H1 (cell line): ENCODE data around the gene TRIM38. TPM values are rescaled to one million over a fixed set of nuclear protein-coding genes. Genes with fewer than 3 reads are reported as not detected.

Experiments
- CTCF ChIA-PET: fragments of 300-600 bp; sonication (Branson Sonifier 250); formaldehyde crosslinking; loops from one replicate; lab custom pipeline; 2021; ENCODE audit not compliant: partially characterized antibody; lab: Charles Lee
- POLR2A ChIA-PET: fragments of 300-600 bp; sonication (Branson Sonifier 250); formaldehyde crosslinking; loops from one replicate; lab custom pipeline; 2021; ENCODE audit warnings: inconsistent platforms; ENCODE audit not compliant: partially characterized antibody; lab: Charles Lee
- DNase-seq, 2 experiments: peaks; one replicate each; pipeline versions ENCODE4 v3.0.0 to v3.0.0-alpha.2; 2010 to 2022; ENCODE audit warnings: low spot score in 2 of 2, low read depth in 1 of 2, mixed read lengths in 1 of 2
- FAIRE-seq: peaks from 2 replicates; lab custom pipeline; 2011; peaks lifted over from hg19 to GRCh38; lab: Jason Lieb, UNC
- H2AFZ ChIP-seq: 2 replicates; pipeline ENCODE4 v1.8.1; 2012; ENCODE audit warnings: low read length, inconsistent platforms
- H2AK5ac ChIP-seq: 2 replicates; pipeline ENCODE4 v1.6.1; 2013; ENCODE audit warnings: low read depth, low read length
- H2BK120ac ChIP-seq: replicated peaks from 2 replicates; pipeline ENCODE3; 2013; ENCODE audit warnings: low read depth, low read length, inconsistent platforms
- H2BK12ac ChIP-seq: 2 replicates; pipeline ENCODE4 v1.6.1; 2013; ENCODE audit warnings: low read depth, low read length
- H2BK15ac ChIP-seq: 2 replicates; pipeline ENCODE4 v1.6.1; 2013; ENCODE audit warnings: low read length
- H2BK20ac ChIP-seq: 2 replicates; pipeline ENCODE4 v1.6.1; 2013; ENCODE audit warnings: low read length
- H2BK5ac ChIP-seq: 2 replicates; pipeline ENCODE4 v1.6.1; 2013; ENCODE audit warnings: low read depth, low read length
- H3K14ac ChIP-seq: 2 replicates; pipeline ENCODE4 v1.6.1; 2013; ENCODE audit warnings: inconsistent platforms; ENCODE audit not compliant: insufficient read length
- H3K18ac ChIP-seq: 2 replicates; pipeline ENCODE4 v1.6.1; 2013; ENCODE audit warnings: low read length; ENCODE audit errors: extremely low read depth
- H3K23ac ChIP-seq: 2 replicates; pipeline ENCODE4 v1.6.1; 2013; ENCODE audit warnings: inconsistent platforms; ENCODE audit not compliant: insufficient read length
- H3K23me2 ChIP-seq: 2 replicates; pipeline ENCODE4 v1.6.1; 2013; ENCODE audit warnings: low read depth, low read length
- H3K27ac ChIP-seq: 2 replicates; pipeline ENCODE4 v1.6.1; 2011; ENCODE audit warnings: low read depth, low read length, inconsistent platforms
- H3K27me3 ChIP-seq, 4 experiments: replicated peaks in 1 of 4; 1 replicate in 1 of 4; 2 replicates in 3 of 4; pipeline versions ENCODE4 v1.6.1 to v1.8.1; 2011 to 2013; ENCODE audit warnings: low read length in 3 of 4, mild to moderate bottlenecking in 3 of 4, inconsistent platforms in 2 of 4, mixed read lengths in 2 of 4, moderate library complexity in 1 of 4; ENCODE audit not compliant: control insufficient read depth in 3 of 4, insufficient read depth in 3 of 4; ENCODE audit errors: extremely low read depth in 1 of 4
- H3K36me3 ChIP-seq, 4 experiments: 2 replicates each; pipeline versions ENCODE4 v1.6.1 to v1.8.1; 2011 to 2013; ENCODE audit warnings: mild to moderate bottlenecking in 4 of 4, low read length in 3 of 4, moderate library complexity in 2 of 4, control low read depth in 1 of 4, inconsistent platforms in 1 of 4; ENCODE audit not compliant: insufficient read depth in 4 of 4, control insufficient read depth in 2 of 4
- H3K4ac ChIP-seq: replicated peaks from 2 replicates; pipeline ENCODE3; 2013; ENCODE audit warnings: low read length, low read depth, mixed read lengths, inconsistent platforms; ENCODE audit not compliant: insufficient read length
- H3K4me1 ChIP-seq, 4 experiments: replicated peaks in 1 of 4; 1 replicate in 1 of 4; 2 replicates in 3 of 4; pipeline versions ENCODE4 v1.6.1 to v1.8.1; 2011 to 2013; ENCODE audit warnings: low read length in 3 of 4, inconsistent platforms in 2 of 4, mixed read lengths in 1 of 4; ENCODE audit not compliant: insufficient read depth in 4 of 4, control insufficient read depth in 3 of 4
- H3K4me2 ChIP-seq, 2 experiments: 2 replicates each; pipeline versions ENCODE4 v1.6.1 to v1.8.1; 2011 to 2013; ENCODE audit warnings: low read depth in 2 of 2, low read length in 2 of 2, control low read depth in 1 of 2, inconsistent platforms in 1 of 2, mild to moderate bottlenecking in 1 of 2; ENCODE audit not compliant: insufficient read depth in 1 of 2
- H3K4me3 ChIP-seq, 4 experiments: fragments of 200-600, 300-600 bp in 1 of 4; sonication (generic), shearing (Covaris generic), sonication (Bioruptor Twin) in 1 of 4; 2 replicates each; pipeline versions ENCODE4 v1.5.1 to v1.8.1; 2011 to 2016; ENCODE audit warnings: low read length in 4 of 4, low read depth in 3 of 4, control low read depth in 2 of 4, inconsistent platforms in 2 of 4, mild to moderate bottlenecking in 2 of 4, mixed read lengths in 1 of 4, moderate library complexity in 1 of 4; ENCODE audit not compliant: insufficient read depth in 2 of 4; ENCODE audit errors: extremely low read depth in 1 of 4
- H3K56ac ChIP-seq: replicated peaks from 2 replicates; pipeline ENCODE3; 2013; ENCODE audit warnings: low read depth, mild to moderate bottlenecking, mixed read lengths, low read length, inconsistent platforms; ENCODE audit not compliant: insufficient read length
- H3K79me1 ChIP-seq: 2 replicates; pipeline ENCODE4 v1.6.1; 2013; ENCODE audit warnings: low read depth, low read length, control low read depth
- H3K79me2 ChIP-seq, 2 experiments: 2 replicates each; pipeline versions ENCODE4 v1.6.1 to v1.8.1; 2012 to 2013; ENCODE audit warnings: low read length in 2 of 2, mild to moderate bottlenecking in 2 of 2, inconsistent platforms in 1 of 2; ENCODE audit not compliant: insufficient read depth in 2 of 2, control insufficient read depth in 1 of 2
- H3K9ac ChIP-seq, 4 experiments: replicated peaks in 1 of 4; 1 replicate in 1 of 4; 2 replicates in 3 of 4; pipeline versions ENCODE4 v1.6.1 to v1.8.1; 2011 to 2013; ENCODE audit warnings: low read depth in 3 of 4, low read length in 3 of 4, control low read depth in 2 of 4, mild to moderate bottlenecking in 2 of 4, moderate library complexity in 2 of 4, inconsistent platforms in 1 of 4; ENCODE audit errors: extremely low read depth in 1 of 4
- H3K9me3 ChIP-seq, 2 experiments: 2 replicates each; pipeline versions ENCODE4 v1.6.1 to v1.8.1; 2012 to 2013; ENCODE audit warnings: mild to moderate bottlenecking in 2 of 2, moderate library complexity in 2 of 2, control low read depth in 1 of 2, inconsistent platforms in 1 of 2, low read depth in 1 of 2, low read length in 1 of 2, mixed read lengths in 1 of 2; ENCODE audit not compliant: insufficient read depth in 2 of 2
- H4K20me1 ChIP-seq, 2 experiments: replicated peaks in 1 of 2; 2 replicates each; pipeline versions ENCODE3 to v1.8.1; 2011 to 2013; ENCODE audit warnings: inconsistent platforms in 2 of 2, low read length in 2 of 2, mild to moderate bottlenecking in 1 of 2; ENCODE audit not compliant: insufficient read depth in 2 of 2, control insufficient read depth in 1 of 2
- H4K5ac ChIP-seq: 2 replicates; pipeline ENCODE4 v1.6.1; 2013; ENCODE audit warnings: low read length, low read depth, mixed read lengths, inconsistent platforms; ENCODE audit not compliant: insufficient read length
- H4K8ac ChIP-seq: 2 replicates; pipeline ENCODE4 v1.8.0; 2013; ENCODE audit warnings: mild to moderate bottlenecking, moderate library complexity, low read length, inconsistent platforms; ENCODE audit not compliant: insufficient read depth; ENCODE audit errors: extremely low read depth
- H4K91ac ChIP-seq: replicated peaks from 2 replicates; pipeline ENCODE3; 2013; ENCODE audit warnings: low read length, mixed read lengths, inconsistent platforms; ENCODE audit not compliant: insufficient read length
- ATF3 ChIP-seq: IDR thresholded peaks from 2 replicates; pipeline ENCODE4 v1.6.1; 2011; ENCODE audit warnings: low read depth, mild to moderate bottlenecking, low read length; ENCODE audit not compliant: insufficient read depth
- BRCA1 ChIP-seq: IDR thresholded peaks from 2 replicates; pipeline ENCODE4 v1.6.1; 2012; ENCODE audit warnings: low read depth, low read length, improper control_type of control experiment
- CBX8 ChIP-seq: fragments of 300-800, 300-1000 bp; sonication (generic); IDR thresholded peaks from 2 replicates; pipeline ENCODE4 v1.7.1; 2016; ENCODE audit warnings: low read depth, low read length, borderline replicate concordance
- EZH2 ChIP-seq: fragments of 200-600 bp; sonication (generic); IDR thresholded peaks from 2 replicates; pipeline ENCODE4 v1.7.1; 2012; ENCODE audit warnings: low read depth, mild to moderate bottlenecking, moderate library complexity, low read length, inconsistent platforms; ENCODE audit not compliant: severe bottlenecking
- KDM1A ChIP-seq: fragments of 200-600, 300-600 bp; sonication (generic); IDR thresholded peaks from 2 replicates; pipeline ENCODE4 v1.7.1; 2016; ENCODE audit warnings: mild to moderate bottlenecking, low read length, borderline replicate concordance
- MAFK ChIP-seq: IDR thresholded peaks from 2 replicates; pipeline ENCODE4 v1.6.1; 2012; ENCODE audit warnings: low read depth, mild to moderate bottlenecking, improper control_type of control experiment, low read length
- POLR2AphosphoS5 ChIP-seq: IDR thresholded peaks from 2 replicates; pipeline ENCODE4 v1.6.1; 2011; ENCODE audit warnings: low read depth, low read length
- RAD21 ChIP-seq, 2 experiments: IDR thresholded peaks in 1 of 2; conservative IDR thresholded peaks in 1 of 2; 2 replicates each; pipeline ENCODE4 v1.6.1; 2011; ENCODE audit warnings: low read depth in 2 of 2, low read length in 2 of 2, improper control_type of control experiment in 1 of 2, inconsistent platforms in 1 of 2, mild to moderate bottlenecking in 1 of 2, moderate library complexity in 1 of 2
- SIN3A ChIP-seq, 2 experiments: IDR thresholded peaks in 1 of 2; conservative IDR thresholded peaks in 1 of 2; 2 replicates each; pipeline ENCODE4 v1.6.1; 2011 to 2012; ENCODE audit warnings: low read length in 2 of 2, improper control_type of control experiment in 1 of 2, low read depth in 1 of 2, mild to moderate bottlenecking in 1 of 2
- SP4 ChIP-seq: IDR thresholded peaks from 2 replicates; pipeline ENCODE4 v1.6.1; 2012; ENCODE audit warnings: low read length, inconsistent platforms
- USF2 ChIP-seq: IDR thresholded peaks from 2 replicates; pipeline ENCODE4 v1.6.1; 2011; ENCODE audit warnings: low read length, improper control_type of control experiment
- WGBS, 2 experiments: shearing (Covaris generic) in 1 of 2; methylation state at CpG; one replicate each; pipeline versions ENCODE4 v1.1.6 to v1.1.7; 2013 to 2015; ENCODE audit warnings: low lambda C conversion rate in 2 of 2, mixed read lengths in 2 of 2, inconsistent platforms in 1 of 2, low coverage in 1 of 2, missing lambda C conversion rate in 1 of 2; ENCODE audit not compliant: insufficient replicate concordance in 2 of 2, insufficient coverage in 1 of 2, insufficient read length in 1 of 2; ENCODE audit errors: extremely low coverage in 1 of 2, missing lambda C conversion rate in 1 of 2; 5-methylcytosine and 5-hydroxymethylcytosine counted together
- polyA plus RNA-seq, 7 experiments: library from polyadenylated mRNA; depleted of rRNA in 3 of 7; stranded (reverse) in 5 of 7; unstranded in 2 of 7; fragments of >200 nt in 5 of 7; fragments of 200-250 nt in 2 of 7; gene quantifications; 1 replicate in 5 of 7; 2 replicates in 1 of 7; 4 replicates in 1 of 7; pipeline versions ENCODE4 v1.2.1 to v1.2.3, GENCODE V29; 2011 to 2013; ENCODE audit warnings: missing spikeins in 2 of 7, mixed read lengths in 2 of 7
- total RNA-seq: library from RNA; stranded (reverse); fragmentation: NEBNext Ultra II Directional; extraction: Animal tissue kit (Norgen Biotek cat#: 25700); gene quantifications from 2 replicates; pipeline ENCODE4 v1.2.1, GENCODE V29; 2021

The TRIM38 gene
- total and polyA plus RNA-seq, 2 of the 8 experiments (the other 6 are each of a cell fraction or from before 2014, with no cell fraction given), result 0.43 to 0.56 TPM

GRCh38 chr6:26017632-26017966 lies 55.0 kb downstream of the TRIM38 start:
- Histone ChIP-seq H3K4me3 (peak overlapping the region; percentile 35 to 55 (median 40); a peak in 7 of 8 replicates), H3K36me3 (no peaks in the 10 kb centered on the region), H2BK15ac (no peak overlapping the region), H4K5ac (no peak overlapping the region), H3K23ac (no peak overlapping the region), H3K27ac (peak overlapping the region; percentile 76), H3K79me2 (no peaks in the 10 kb centered on the region), H3K14ac (no peak overlapping the region), H2BK120ac (no peak overlapping the region), H3K56ac (peak overlapping the region; percentile 67), H2BK5ac (peak overlapping the region; percentile 82; the same call in 1 of the 2 replicates), H3K4me1 (peaks cover under 1 to 8% (median 3%) of the 10 kb centered on the region in 4 experiments; a peak in 4 of 7 replicates), H3K9ac (peak overlapping the region in 3 of 4 experiments; percentile 51 to 78 (median 66); a peak in 5 of 7 replicates), H2BK12ac (peak overlapping the region; percentile 18; the same call in 1 of the 2 replicates), H2AFZ (no peak overlapping the region), H3K27me3 (no peaks in the 10 kb centered on the region), H3K18ac (peak overlapping the region; percentile 36; the same call in 1 of the 2 replicates), H2AK5ac (no peak overlapping the region), H4K20me1 (no peaks in the 10 kb centered on the region), H4K91ac (no peak overlapping the region), H3K23me2 (peaks cover 8% of the 10 kb centered on the region), H3K79me1 (no peaks in the 10 kb centered on the region), H3K9me3 (no peaks in the 10 kb centered on the region; a peak in 1 of 4 replicates), H4K8ac (no peak overlapping the region), H2BK20ac (no peak overlapping the region), H3K4ac (no peak overlapping the region), H3K4me2 (peak overlapping the region; percentile 54 to 64; a peak in 3 of 4 replicates)
- WGBS, 2 experiments, result 65% methylated on average over 12 of the region's 18 CpGs; no CpG with 5 or more reads in 1 of the 2 experiments
- FAIRE-seq (no peak), DNase-seq (no peak)
- ChIA-PET CTCF (interaction anchor here (0.7 to 8.9 kb wide), 8 partner anchors 11 to 231 kb away, joined by 3 to 67 read pairs (median 3); no protein-coding TSS in a partner anchor), POLR2A (interaction anchor here (0.8 to 32.8 kb wide), 19 partner anchors 8 to 1873 kb away, joined by 3 to 1982 read pairs (median 4); a partner anchor contains a TSS)
- TF ChIP-seq SP4 (no peak), MAFK (no peak), EZH2 (no peak), USF2 (no peak), KDM1A (no peak), ATF3 (no peak), POLR2AphosphoS5 (peak; percentile 91; the same call in 1 of the 2 replicates), CBX8 (no peak), RAD21 (IDR thresholded peaks at IDR 0.05 in 1 of 2, conservative IDR thresholded peaks at IDR 0.05 in 1 of 2; ENCODE audit: low read depth in 2 of 2, low read length in 2 of 2) (no peak), BRCA1 (no peak), SIN3A (conservative IDR thresholded peaks at IDR 0.05 in 1 of 2, IDR thresholded peaks at IDR 0.05 in 1 of 2; ENCODE audit: low read depth in 1 of 2, low read length in 2 of 2) (no peak)
